GM18867 (cell line): Measurements from ENCODE around the gene CNP.

Experiments used
- ATAC-seq: cut with Tn5 transposase; IDR thresholded peaks from one replicate; pipeline ENCODE4 v1.9.1; 2021; ENCODE audit warnings: mild to moderate bottlenecking, moderate library complexity; ENCODE audit not compliant: unreplicated experiment

CNP gene

GRCh38 chr17:41971721-41972523 lies 5.3 kb downstream of the CNP start:
- no peak for ATAC-seq

GRCh38 chr17:41972571-41973407 lies 6.2 kb downstream of the CNP start:
- ATAC-seq: peak; percentile 35

DNA sequence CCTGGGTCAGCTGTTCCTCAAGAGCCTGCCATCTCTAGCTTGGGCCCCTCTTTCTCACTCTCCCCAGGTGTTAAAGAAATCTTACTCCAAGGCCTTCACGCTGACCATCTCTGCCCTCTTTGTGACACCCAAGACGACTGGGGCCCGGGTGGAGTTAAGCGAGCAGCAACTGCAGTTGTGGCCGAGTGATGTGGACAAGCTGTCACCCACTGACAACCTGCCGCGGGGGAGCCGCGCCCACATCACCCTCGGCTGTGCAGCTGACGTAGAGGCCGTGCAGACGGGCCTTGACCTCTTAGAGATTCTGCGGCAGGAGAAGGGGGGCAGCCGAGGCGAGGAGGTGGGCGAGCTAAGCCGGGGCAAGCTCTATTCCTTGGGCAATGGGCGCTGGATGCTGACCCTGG lies 6.8 kb downstream of the CNP start:
- no peak for ATAC-seq

DNA sequence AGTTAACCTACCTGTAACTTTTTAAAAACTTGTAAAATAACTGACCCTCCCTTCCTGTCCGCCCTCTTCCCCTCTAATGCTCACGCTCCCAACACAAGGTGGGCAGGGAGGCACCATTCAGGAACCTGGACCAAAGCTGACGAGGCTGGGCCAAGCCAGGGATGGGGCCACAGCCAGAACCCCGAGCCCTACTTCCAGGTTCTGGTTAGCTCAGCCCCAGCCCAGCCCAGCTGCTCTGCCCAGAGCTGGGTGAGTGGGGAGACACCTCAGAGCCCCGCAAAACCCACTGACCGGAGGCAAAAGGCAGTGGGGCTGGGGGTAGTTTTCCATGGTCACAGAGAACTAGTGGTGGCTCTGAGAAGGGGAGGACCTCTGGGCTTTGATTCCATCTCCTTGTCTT lies 7.4 kb downstream of the CNP start:
- ATAC-seq: no peak

GRCh38 chr17:41974658-41975057 lies 8.1 kb downstream of the CNP start:
- ATAC-seq: no peak

GRCh38 chr17:41975099-41976083 lies 8.8 kb downstream of the CNP start:
- ATAC-seq: no peak

DNA sequence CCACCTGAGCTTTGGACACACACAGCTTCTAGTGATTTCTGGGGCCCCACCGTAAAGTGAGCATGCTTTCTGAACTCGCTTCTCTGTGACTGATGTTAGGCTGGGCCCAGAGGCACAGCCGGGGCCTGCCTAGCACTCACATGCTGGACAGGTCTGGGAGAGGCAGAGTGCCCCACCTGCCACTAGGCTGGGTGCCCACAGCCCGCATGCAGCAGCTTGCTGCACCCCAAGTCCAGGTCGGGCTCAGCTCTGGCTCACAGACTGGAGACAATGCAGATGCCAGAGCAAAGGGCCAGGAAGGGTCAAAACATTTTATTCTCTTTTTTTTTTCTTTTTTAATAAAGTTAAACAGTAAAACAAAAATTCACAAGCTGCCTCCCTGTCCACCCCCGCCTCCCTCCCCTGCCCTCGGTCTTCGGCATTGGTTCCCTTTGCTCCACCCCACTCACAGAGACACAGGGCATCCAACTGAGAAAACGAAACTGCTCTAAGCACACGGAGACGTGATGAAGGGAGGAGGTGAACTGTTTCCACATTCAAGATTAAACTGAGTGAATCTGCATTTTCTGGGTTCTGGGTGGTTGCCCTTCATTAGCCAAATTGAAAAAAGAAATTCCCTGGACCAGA lies 9.7 kb downstream of the CNP start:
- ATAC-seq: no peak

GRCh38 chr17:41977991-41978390 lies 11.4 kb downstream of the CNP start:
- no peak for ATAC-seq

- ATAC-seq: no peak
Observed at GRCh38 chr17:41982026-41982760, 15.6 kb downstream of the CNP start.

GRCh38 chr17:41984454-41984853 lies 17.9 kb downstream of the CNP start:
- no peak for ATAC-seq

GRCh38 chr17:41985919-41986318 lies 19.3 kb downstream of the CNP start:
- no peak for ATAC-seq

DNA sequence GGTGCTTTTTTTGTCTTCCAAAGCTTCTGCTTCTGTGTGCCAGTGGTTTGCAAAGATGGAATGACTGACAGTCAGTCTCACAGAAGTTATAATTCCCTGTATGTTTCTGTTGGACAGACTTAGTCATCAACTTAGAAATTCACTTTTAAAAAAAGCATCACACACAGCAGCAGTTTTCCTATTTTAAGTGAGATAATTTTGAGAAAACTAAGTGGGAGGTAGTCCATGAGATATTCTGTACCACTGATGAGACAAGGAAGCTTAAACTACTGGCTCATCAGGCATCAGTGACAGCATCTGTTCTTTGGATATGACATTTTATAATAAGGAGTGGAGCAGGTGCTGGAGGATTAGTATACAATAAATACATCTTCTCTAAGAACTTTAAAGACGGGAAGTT lies 20.0 kb downstream of the CNP start:
- ATAC-seq: no peak

GRCh38 chr17:41987642-41988041 lies 21.0 kb downstream of the CNP start:
- ATAC-seq: no peak

DNA sequence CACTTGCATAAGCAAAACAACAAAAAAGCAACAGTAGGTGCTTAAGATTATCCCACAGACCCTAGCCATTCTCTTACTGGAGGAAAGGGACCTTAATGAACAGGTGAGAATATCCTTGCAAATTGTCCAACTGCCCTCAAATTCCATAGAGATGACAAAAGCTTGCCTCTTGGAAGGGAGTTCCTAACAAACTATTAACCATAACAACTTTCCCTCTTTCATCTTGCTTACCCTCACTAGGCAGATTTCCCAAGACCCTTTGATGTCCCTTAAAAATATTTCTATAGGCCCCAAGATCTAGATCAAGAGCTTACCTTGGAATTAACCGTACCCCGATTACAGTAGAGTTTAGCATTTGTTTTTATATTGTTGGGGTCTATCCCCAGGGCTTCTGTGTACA lies 21.8 kb downstream of the CNP start:
- no peak for ATAC-seq

GRCh38 chr17:41989702-41990419 lies 23.3 kb downstream of the CNP start:
- ATAC-seq: no peak

GRCh38 chr17:41992576-41992975 lies 26.0 kb downstream of the CNP start:
- ATAC-seq: no peak

GRCh38 chr17:41996855-41997164 lies 30.2 kb downstream of the CNP start:
- ATAC-seq: no peak

DNA sequence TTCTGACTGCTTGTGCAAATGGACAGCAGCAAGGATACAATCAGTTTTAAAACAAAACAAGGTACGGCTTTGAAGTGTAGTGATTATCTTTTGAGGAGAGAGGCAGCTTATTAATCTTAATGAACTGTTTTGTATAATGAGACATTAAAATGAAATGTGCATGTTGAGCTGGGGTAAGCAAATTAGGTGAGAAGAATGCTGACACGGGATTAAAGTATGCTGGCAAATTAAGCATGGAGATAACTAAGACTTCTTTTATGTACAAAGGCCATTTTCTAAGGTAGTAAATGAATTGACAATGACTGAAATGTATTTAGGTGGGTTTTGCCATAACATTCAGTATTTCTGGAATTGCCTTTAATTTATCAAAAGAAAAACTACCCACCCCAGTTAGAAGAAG lies 31.9 kb downstream of the CNP start:
- no peak for ATAC-seq

DNA sequence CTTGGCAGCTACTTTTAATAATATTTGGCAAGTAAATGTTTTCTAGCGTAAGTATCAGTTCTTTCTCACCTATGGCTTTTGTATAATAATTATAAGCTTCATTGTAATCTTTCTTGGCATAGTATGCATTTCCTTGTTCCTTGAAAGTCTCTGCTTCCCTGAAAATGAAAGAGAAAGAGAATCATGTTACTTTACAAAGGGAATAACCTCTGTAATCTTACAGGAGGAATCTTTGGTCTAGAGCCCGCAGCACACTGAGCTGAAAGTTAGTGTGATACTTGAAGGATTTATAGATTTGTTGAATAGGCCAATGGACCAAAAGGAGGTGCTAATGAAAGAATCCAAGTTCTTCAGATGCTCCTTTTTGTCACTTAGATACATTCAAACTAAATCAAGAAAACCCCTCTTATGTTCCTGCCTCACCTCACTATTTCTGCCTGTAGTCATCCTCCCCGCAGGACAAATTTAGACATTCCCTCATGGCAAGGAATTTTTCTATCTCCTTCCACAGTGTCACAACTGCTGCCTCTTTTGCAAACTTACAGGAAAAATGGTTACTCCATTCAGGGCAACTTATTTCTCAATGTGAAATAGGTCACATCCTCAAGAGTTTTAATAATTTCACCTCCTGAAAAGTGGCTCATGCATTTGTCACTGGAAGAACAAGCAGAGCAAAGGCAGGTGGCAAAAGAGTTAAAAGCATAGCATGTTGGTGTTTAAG lies 34.0 kb downstream of the CNP start:
- ATAC-seq: no peak
